Astrocyte of the spinal cord (primary cell): ENCODE measurements around the gene CDRT4.

ENCODE experiments used
- DNase-seq: peaks from one replicate; pipeline ENCODE4 v3.0.0; 2011; ENCODE audit warnings: low read depth, low spot score
- H3K4me3 ChIP-seq: 2 replicates; pipeline ENCODE4 v1.5.1; 2011; ENCODE audit warnings: low read depth, mild to moderate bottlenecking, low read length, moderate library complexity
- CTCF ChIP-seq: IDR thresholded peaks from 2 replicates; pipeline ENCODE4 v1.5.1; 2012; ENCODE audit warnings: low read depth, mild to moderate bottlenecking, low read length, inconsistent platforms
- in situ Hi-C: cut with HindIII; loops from 2 replicates; pipeline ENCODE4 v1.10.0; 2017; ENCODE audit warnings: low sequenced_read_pairs

Gene CDRT4

GRCh38 chr17:15403276-15403939 lies 64.0 kb downstream of the CDRT4 start:
- no peak for TF ChIP-seq CTCF
- in situ Hi-C loops, result no loop called here
- DNase-seq, result no peak
- H3K4me3 ChIP-seq, result no peak overlapping the region

DNA sequence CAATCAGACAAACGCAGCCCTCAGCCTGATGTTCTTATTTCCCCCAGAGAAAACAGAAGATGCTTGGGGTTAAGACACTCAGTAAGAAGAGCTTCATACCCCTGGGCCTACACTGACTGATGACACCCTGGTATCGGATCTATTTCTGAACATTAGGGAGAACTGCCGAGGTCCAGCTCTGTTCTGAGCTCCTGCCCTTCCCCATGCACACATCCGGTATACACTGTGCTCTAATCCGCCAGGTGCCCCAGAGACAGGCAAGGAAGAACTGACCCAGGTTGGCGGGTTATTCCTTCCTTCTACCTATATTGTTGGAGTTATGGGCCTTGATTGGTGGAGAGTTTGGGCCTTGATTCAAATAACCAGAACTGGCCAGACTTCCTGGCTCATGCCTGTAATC lies 68.0 kb downstream of the CDRT4 start:
- DNase-seq, result no peak
- TF ChIP-seq CTCF, result no peak
- in situ Hi-C loops, result no loop called here
- no peak overlapping the region for H3K4me3 ChIP-seq

GRCh38 chr17:15398736-15399331 lies 68.6 kb downstream of the CDRT4 start:
- DNase-seq, result peak; percentile 44
- no peak overlapping the region for H3K4me3 ChIP-seq
- in situ Hi-C loops, result no loop called here
- TF ChIP-seq CTCF, result no peak

- peak; percentile 66 for DNase-seq
- in situ Hi-C loops, result no loop called here
- TF ChIP-seq CTCF, result no peak
- no peak overlapping the region for H3K4me3 ChIP-seq
Observed at GRCh38 chr17:15398291-15398690, 69.1 kb downstream of the CDRT4 start.

- in situ Hi-C loops, result no loop called here
- DNase-seq, result no peak
- no peak for TF ChIP-seq CTCF
- no peak overlapping the region for H3K4me3 ChIP-seq
Observed at GRCh38 chr17:15397620-15398019, 69.8 kb downstream of the CDRT4 start.

- no peak for DNase-seq
- no peak for TF ChIP-seq CTCF
- in situ Hi-C loops, result no loop called here
- H3K4me3 ChIP-seq, result no peak overlapping the region
Observed at GRCh38 chr17:15395091-15395490, 72.3 kb downstream of the CDRT4 start.

GRCh38 chr17:15393414-15393813 lies 74.0 kb downstream of the CDRT4 start:
- no peak overlapping the region for H3K4me3 ChIP-seq
- no peak for TF ChIP-seq CTCF
- no peak for DNase-seq
- in situ Hi-C loops, result no loop called here
